Stimulated activated CD4-positive, alpha-beta T cell treated with anti-CD3 and anti-CD28 coated beads, Interleukin-15, amount 100 ng/mL, for 48 hours (primary cell): ENCODE data around the gene HIF3A.

Experiments
- DNase-seq, 2 donors: peaks; one replicate each; pipeline ENCODE4 v3.0.0-alpha.2; 2020; ENCODE audit warnings: low read depth in 2 of 2

The HIF3A gene

DNA sequence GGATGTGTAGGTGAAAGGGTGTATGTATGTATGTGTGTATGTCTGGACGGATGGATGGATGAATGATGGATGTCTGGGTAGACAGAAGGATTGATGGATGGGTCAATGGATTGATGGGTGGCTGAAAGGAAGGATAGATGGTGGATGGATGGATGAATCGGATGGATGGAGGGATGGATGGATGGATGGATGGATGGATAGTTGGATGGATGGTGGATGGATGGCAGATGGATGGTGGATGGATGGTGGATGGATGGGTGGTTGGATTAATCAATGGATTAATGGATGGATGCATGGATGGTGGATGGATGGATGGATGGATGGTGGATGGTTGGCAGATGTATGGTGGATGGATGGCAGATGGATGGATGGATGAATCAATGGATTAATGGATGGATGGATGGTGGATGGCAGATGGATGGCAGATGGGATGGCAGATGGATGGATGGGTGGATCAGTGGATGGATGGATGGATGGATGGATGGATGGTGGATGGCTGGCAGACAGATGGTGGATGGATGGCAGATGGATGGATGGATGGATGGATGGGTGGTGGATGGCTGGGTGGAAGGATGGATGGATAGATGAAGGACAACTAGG, 33.6 kb downstream of the HIF3A start:
- no peak for DNase-seq

DNA sequence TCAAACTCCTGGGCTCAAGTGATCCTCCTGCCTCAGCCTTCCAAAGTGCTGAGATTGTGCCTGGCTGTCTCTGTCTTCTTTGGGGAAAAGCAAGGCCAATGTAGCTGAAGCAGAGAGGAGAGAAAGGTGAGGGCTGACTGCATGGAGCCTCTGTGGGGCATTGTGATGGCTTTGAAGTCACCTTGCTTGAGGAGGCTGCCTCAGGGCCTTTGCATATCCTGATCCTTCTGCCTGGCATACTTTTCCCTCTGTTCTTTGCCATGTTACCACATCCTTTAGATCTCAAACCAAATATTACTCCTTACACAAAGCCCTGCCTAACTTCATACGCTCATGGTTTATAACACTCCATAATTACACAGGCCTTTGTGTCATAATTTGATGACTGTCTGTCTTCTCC, 40.6 kb downstream of the HIF3A start:
- no peak for DNase-seq

DNA sequence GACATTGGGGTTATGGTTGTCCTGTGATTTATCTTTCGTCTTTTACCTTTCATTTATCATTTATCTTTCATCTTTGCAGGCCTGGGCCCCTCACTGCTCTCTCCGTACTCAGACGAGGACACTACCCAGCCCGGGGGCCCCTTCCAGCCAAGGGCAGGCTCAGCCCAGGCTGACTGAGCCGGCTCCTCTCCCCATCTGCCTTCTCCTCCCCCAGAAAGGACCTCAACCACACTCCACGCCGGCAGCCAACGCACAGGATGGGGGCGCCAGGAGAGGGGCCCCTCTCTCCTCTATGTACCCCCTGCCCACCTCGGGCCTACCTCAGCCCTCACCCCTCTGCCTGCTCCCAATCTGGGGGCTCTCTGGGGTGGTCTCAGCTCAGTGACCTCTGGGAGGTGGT, 42.6 kb downstream of the HIF3A start:
- no peak for DNase-seq

DNA sequence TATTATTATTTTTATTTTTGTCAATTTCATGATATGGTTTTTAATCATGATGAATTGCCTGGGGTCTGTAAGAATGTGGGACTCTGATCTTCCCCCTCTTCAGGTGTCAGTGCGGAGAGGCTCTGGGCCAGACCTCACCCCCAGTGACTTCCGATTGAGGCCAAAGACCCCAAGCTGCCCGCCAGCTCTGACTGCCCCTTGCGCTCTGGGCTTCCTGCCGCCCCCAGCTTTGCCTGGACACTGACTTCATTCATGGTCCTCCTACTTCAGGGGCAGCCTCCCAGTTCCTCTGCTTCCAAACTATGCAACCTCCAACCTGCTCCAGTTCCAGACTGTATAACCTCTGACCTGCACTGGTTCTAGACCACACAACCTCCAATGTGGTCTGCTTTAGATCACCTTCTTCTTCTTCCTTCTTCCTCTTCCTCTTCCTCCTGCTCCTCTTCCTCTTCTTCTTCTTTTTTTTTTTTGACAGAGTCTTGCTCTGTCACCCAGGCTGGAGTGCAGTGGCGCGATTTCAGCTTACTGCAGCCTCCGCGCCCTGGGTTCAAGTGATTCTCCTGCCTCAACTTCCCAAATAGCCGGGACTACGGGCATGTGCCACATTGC, 43.3 kb downstream of the HIF3A start:
- DNase-seq = no peak

DNA sequence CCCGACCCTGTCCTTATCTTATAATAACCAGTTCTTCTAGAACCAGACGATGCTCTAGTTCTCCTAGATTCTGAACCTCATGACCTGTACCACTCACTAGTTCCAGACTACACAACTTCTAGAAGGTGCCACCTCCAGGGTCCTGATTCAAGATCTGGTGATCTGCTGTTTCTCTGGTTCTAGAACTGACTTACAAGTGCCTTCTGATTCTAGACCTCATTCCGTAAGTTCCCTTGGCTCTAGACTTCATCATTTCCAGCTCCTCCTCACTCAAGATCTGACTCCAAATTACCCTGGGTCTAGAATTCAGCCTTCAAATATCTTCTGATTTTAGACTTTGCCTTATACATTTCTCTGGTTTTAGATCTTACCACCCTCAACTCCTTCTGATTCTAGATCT, 45.1 kb downstream of the HIF3A start:
- DNase-seq = no peak

DNA sequence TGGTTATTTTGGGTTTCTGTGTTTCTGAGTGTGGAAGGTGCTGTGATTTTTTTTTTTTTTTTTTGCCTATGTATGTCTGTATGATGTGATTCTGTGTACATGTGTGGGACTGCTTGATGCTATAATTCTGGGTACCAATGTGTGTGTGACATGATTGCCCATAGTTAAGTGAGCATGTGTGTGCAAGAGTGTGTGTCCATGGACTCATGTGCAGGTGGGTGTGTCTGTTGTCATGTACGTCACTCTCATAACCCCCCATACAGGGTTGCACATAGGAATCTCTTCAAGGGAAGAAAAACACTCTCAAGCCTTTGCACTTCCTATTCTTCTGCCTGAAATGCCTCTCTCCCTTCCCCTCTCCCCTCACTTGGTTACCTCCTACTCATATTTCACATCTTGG, 47.5 kb downstream of the HIF3A start:
- no peak for DNase-seq

DNA sequence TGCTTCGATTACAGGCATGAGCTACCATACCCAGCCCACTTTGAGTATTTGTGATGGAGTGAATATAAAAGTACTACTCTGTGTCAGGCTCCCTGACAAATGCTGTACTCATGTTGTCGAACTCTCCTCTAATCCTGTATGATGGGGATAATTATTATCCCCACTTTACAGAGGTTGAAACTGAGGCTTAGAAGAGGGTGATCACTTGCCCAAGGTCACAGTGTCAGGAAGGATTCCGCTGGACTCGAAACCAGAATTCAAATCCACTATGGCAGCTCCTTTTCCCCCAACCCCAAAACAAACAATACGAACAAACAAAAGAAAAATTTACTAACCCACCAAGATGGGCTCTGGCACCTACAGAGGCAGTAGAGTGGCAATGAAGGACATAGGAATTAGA, 48.3 kb downstream of the HIF3A start:
- no peak for DNase-seq

DNA sequence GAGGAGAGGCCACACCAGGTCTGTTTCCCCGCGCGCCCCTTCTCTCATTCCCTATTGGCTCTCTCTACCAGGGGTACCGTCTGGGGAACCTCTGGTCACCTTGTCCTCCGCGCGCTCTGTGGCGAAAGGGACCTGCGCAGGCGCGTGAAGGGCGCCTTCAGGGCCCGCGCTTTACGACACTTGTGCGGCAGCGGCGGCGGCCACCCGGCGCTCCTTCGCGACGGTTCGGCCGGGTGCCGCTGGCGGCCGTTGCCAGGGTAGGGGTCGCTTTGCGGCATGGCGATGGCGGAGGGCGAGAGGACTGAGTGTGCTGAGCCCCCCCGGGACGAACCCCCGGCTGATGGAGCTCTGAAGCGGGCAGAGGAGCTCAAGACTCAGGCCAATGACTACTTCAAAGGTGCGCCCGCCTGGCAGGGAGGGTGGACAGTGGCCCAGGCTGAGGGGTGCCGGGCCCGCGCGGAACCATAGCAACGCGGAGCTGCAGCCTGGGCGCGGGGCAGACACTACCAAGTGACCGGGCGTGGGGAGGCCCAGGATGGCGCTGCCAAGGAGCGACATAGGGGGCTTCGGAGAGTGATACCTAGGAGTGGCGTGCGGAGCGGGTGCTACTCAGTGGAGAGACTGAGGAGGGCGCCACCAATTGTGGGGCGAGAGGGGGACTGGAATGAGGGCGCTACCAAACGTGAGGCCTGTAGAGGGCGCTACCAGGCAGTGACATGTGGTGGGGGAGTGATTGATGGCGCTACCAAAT, 50.2 kb downstream of the HIF3A start, which contains the start of gene PPP5C:
Gene PPP5C (plus strand): TSS at position 267 of the 751 bp plus-strand sequence. CDS start 10 bp downstream, at position 277.
- DNase-seq = peak; percentile 76 to 87

DNA sequence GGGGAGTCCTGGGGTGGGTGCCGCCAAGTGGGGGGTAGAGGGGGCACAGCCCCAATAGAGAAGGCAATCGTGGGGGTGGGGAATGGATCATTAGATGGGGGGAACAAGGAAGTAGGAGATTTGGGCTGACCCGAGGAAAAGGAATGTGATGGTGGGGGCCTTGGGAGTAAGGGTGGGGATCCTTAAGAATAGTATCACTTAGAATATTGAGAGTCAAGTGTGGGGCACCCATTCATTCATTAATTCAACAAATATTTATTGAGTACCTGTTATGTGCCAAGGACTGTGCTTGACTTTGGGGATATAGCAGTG, 50.7 kb downstream of the HIF3A start:
- DNase-seq = no peak

DNA sequence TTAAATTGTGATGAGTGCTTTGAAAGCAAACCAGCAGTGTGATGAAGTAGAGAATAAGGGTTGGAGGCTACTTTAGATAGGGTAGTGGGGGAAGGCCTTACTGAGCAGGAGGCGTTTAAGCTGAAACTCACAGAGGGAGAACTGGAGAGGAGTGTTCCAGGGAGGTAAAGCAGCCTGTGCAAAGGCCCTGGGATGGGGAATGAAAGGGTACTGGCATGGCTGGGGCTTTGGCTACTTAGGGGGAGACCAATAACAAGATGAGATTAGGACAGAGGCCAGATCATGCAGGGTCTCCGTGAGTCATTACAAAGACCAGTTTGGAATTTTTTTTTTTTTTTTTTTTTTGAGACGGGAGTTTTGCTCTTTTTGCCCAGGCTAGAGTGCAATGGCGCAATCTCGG, 51.1 kb downstream of the HIF3A start:
- no peak for DNase-seq

DNA sequence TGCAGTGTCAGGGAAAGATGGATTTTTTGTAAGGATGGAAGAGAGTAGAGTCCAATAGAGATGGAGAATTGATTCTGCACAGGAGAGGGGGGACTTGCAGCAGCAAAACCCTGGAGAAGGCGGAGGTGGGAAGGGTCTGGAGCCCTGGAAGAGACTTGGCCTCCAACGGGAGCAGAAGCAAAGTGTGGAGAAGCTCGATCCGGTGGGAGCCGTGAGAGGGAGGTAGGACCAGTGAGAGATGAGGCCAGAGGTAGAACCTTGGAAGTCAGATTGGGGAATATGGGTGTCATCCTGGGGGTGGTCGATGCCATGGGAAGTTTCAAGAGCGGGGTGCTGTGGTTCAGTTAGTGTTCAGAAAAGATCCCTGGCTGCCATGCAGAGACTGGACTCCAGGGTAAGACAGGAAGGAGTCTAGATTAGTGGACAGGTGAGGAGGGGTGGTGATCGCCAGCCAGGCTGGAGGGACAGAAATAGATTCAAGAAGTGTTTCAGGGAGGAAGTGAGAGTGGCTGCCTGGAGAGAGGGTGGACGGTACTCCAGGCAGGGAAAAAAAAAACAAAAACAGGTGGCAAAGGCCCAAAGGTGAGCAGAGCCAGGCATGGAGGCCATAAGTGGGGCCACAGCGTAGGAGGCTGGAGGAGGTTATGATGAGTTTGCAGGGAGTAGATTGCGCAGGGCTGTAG, 52.6 kb downstream of the HIF3A start:
- no peak for DNase-seq

DNA sequence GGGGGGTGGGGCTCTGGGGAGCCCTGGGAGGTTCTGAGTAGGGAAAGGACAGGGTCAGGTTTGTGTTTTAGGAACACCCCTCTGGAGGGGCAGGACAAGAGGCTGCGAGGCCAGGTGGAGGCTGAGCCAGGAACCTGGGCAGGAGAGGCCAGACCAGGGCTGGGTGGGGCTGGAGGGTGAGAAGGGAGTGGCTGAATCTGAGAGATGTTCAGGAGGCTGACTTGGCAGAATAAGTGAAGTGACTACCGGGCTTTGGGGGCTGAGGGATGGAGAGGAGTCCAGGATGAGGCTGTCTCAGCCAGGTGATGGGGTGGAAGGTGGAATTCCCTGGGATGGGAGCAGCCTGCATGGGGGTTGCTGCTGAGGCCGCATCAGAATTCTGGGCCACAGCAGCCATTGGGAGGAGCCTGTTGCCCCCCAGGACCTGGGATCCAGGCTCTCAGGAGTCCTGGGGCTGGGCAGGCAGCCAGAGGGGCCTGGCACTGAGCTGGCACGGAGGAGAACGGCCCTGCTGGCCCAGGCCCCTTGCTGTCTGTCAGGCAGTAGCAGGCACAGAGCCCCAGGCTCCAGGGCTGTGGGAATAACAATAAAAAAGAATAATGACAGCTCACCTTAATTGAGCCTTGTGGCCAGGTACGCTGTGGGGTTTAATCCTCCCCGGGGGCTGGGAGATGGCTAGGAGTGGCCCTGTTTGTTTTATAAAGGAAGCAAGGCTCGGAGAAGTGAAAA, 53.4 kb downstream of the HIF3A start:
- peak in 1 of 2 donors; percentile 19 for DNase-seq

DNA sequence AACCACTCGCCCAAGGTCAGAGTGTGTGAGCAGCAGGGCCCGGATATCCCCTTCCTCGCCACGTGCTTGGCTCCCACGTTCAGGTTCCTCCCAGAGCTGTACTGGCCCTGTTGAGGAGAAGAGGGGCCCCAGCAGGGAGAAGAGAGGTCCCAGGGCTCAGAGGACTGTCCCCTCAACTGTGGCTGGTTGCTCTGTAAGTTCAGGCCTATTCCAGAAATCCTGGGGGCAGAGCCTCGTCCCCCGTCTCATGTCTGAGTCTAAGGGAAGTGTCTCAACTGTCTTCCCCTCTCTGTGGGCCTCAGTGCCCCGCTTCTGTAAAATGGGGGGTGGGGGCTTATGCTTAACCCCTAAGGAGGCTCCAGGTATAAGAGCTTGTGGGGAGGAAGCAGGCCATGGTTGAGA, 53.9 kb downstream of the HIF3A start:
- DNase-seq = peak in 1 of 2 donors; percentile 7

DNA sequence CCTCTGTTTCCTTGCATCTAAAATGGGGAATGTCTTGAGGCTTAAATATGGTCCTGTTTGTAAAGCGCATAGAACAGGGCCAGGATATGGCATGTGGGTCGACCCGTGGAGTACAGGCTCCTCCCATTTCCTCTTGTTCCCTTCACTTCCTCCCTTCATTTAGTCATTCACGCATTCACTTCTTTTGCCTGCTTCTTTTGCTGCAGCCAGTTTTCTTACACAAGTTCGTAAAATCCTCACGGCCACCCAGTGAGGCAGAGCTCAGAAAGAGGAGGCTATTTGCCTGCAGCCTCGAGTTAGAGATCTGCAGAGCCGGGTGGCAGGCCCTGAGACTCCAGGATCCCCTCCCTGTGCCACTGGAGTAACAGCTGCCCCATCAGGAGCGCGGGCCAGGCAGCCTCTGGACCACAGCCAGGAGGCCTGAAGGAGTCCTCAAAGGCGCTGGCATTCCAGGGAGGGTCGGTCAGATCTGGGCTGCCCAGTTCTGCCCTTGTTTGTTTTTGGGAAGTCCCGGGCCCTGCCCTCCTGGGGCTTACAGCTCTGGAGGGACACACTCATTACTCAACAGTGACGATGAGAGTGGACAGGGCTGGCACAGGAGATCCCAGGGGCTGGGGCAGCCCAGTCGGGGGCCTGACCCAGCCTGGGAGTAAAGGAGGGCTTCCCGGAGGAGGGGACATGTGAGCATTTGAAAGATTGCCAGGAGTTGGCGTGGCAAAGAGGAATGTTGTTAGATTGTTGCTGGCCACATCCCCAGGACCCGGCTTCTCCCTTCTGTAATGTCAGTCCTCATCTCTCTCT, 54.6 kb downstream of the HIF3A start:
- no peak for DNase-seq

DNA sequence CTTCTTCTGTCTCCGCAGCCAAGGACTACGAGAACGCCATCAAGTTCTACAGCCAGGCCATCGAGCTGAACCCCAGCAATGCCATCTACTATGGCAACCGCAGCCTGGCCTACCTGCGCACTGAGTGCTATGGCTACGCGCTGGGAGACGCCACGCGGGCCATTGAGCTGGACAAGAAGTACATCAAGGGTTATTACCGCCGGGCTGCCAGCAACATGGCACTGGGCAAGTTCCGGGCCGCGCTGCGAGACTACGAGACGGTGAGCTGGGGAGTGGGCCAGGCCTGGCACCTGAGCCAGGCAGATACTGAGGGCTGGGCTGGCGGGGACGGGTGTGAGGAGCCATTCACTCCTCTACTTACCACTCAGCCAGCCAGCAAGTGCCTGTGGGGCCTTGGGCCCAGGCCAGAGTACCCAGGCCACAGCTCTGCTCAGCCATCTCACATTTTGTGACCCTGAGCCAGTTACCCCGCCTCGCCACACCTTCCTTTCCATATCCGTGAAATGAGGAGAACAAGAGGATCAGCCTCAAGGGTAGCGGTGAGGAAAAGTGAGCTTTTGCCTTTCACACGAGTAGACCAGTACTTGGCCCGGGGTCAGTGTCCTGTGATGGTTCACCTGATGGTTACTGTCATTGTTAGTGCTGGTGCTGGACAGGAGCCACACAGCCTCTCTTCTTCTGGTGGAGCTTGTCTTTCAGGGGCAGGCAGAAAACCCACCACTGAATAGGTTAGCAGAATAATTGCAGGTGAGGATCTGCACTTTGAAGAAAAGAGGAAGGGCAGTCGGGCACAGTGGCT, 57.1 kb downstream of the HIF3A start:
- no peak for DNase-seq

DNA sequence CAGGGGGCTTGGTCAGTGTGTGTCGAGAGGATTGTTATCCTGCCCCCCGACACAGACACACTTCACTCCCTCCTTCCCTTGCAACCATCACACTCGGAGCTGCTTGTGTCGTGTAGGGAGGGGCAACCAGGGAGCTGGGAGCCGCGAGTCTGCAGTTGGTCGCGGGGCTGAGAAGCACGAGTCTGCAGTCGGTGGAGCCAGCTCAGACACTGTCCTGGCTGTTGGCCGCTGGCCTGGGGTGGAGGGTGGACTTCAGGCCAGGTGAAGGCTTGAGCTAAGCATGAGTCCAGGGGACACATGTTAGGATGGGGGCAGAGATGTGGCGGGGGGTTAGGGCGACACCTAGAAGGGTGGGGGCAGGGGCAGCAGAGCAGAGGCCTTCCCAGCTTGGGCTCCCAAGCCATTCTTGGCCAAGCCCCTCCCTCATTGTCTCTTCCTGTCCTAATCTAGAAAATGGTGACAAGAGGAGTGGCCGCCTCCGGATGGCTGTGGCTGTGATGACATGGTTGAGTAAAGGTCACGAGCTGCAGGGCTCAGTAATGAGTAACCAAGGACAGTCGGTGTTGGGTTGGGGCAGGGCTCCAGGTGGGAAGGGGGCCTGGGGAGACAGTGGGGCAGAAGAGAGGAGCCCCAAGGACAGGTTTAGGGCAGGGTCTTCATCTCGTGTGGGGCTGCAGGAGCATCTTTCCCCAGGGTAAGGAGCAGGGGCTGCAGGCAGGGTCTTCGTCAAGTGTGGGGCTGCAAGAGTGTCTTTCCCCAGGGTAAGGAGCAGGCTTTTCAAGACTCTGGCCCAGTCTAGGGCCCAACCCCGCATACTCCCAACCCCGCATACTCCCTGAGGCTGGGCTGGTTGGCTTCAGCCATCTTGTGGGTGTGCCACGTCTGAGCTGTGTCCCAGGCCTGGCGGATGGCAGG, 58.6 kb downstream of the HIF3A start:
- no peak for DNase-seq

DNA sequence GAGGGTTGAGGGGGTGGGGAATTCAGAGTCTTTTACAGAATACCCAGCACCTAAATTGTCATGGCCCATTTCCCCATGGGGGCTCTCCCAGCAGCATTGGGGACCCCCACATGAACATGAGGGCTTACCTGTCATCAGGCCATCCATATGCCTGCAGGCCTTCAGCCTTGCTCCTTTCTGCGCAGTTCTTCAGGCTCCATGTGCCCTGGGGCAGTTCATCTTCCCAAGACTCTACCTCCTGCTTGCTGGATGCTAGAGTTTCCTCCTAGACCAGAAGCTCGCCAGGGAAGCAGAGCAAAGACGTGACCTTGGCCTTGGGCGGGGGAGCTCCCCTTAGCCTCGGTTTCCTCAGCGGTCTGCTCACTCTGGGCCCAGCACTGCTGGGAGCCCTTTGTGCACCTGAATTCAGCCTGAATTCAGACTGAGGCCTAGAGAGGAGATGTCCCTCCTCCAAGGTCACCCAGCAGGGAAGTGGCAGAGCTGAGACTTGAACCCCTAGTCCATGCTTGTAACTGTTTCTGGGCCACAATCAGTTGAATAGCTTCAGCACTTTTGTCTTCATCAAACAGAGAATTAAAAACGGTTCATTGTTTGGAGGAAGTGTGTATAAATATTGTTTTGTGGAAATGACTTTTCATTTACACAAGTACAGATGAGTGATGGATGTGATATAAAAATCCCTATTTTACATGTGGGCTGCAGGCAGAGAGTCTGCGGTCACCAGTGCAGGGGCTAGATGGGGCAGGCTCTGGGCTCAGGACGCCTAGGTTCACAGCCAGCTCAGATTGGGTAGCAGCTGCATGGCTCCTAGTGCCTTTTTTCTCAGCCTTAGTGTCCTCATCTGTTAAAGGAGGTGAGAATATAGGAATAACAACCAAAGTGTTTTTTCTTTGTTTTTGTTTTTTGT, 59.6 kb downstream of the HIF3A start:
- DNase-seq = no peak

DNA sequence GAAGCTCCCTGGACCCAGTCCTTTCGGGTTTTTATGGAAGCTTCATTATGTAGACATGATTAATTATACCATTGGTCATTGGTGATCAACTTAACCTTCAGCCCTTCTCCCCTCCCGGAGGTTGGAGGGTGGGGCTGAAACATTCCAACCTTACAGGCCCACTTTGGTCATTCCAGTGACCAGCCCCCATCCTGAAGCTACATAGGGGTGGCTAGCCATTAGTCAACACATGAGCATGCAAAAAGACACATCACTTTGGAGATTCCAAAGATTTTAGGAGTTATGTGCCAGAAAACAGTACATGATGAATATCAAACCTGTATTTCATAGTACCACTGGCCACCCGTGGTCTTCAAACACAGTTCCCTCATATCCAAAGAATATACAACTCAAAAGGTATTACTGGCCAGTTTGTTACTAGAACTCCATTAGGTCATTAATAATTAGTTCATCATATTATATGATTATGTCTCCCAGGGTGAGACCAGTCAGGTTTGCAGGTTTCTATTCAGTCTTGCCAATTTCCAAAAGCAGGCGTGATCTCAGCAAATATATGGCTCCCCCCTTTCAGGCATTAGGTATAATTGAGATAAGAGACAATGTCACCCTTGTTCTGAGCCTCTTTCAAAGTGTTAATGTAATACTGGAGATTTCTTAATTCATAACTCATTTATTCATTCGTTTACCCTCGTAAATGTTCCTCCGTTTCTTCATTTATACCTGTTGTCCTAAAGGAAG, 61.2 kb downstream of the HIF3A start:
- DNase-seq = no peak
